RKO (cell line): ENCODE results near the gene HBA1.
A peak's percentile ranks its signal among the peaks of the same experiment; 100 is the strongest.
"Not testable (repeated sequence)": the region's sequence is repeated elsewhere in the genome, so short reads cannot be mapped to it uniquely, and the experiment has no call there.

Experiments used
- DNase-seq: peaks from one replicate; pipeline ENCODE4 v3.0.0-alpha.2; 2016; ENCODE audit warnings: low spot score

HBA1 gene

GRCh38 chr16:160242-160641 is 16.2 kb upstream of the HBA1 start:
- DNase-seq = not testable (repeated sequence)

GRCh38 chr16:160691-161190 is 15.7 kb upstream of the HBA1 start:
- no peak for DNase-seq

GRCh38 chr16:162271-162991 is 14.0 kb upstream of the HBA1 start:
- no peak for DNase-seq

- DNase-seq = not testable (repeated sequence)
Measured at GRCh38 chr16:163139-163538, 13.3 kb upstream of the HBA1 start.

GRCh38 chr16:163696-164095 is 12.8 kb upstream of the HBA1 start:
- DNase-seq = not testable (repeated sequence)

GRCh38 chr16:164134-164823 is 12.2 kb upstream of the HBA1 start:
- not testable (repeated sequence) for DNase-seq

- no peak for DNase-seq
Measured at GRCh38 chr16:164827-165538, 11.5 kb upstream of the HBA1 start.

- no peak for DNase-seq
Measured at GRCh38 chr16:165539-166374, 10.7 kb upstream of the HBA1 start, which contains the start of gene HBM. Gene HBM, plus strand, starts transcription at chr16:165978. Its CDS starts 20 bp downstream, at chr16:165998.

- no peak for DNase-seq
Measured at GRCh38 chr16:166375-167121, 9.9 kb upstream of the HBA1 start.

GRCh38 chr16:167122-167690 is 9.3 kb upstream of the HBA1 start:
- no peak for DNase-seq

- DNase-seq = no peak
Measured at GRCh38 chr16:168424-168823, 8.1 kb upstream of the HBA1 start.

GRCh38 chr16:169014-169413 is 7.5 kb upstream of the HBA1 start:
- no peak for DNase-seq

- DNase-seq = peak; percentile 48
Measured at GRCh38 chr16:170088-170507, 6.4 kb upstream of the HBA1 start.

GRCh38 chr16:170788-171187 is 5.7 kb upstream of the HBA1 start:
- no peak for DNase-seq

- DNase-seq = not testable (repeated sequence)
Measured at GRCh38 chr16:172374-172941, 4.0 kb upstream of the HBA1 start, which contains the start of gene HBA2. Gene HBA2, plus strand, starts transcription at chr16:172876. Its CDS starts 37 bp downstream, at chr16:172913.

- DNase-seq = not testable (repeated sequence)
Measured at GRCh38 chr16:173211-173854, 3.1 kb upstream of the HBA1 start.

GRCh38 chr16:173928-174769 is 2.3 kb upstream of the HBA1 start:
- peak; percentile 27 for DNase-seq
